VCaP (cell line): ENCODE measurements around the gene HNRNPF.

ENCODE experiments used
- H3K27ac ChIP-seq: fragments of 450-650 bp; 2 replicates; pipeline ENCODE4 v1.5.1; 2017
- CTCF ChIP-seq: fragments of 450-650 bp; conservative IDR thresholded peaks from 2 replicates; pipeline ENCODE4 v1.5.1; 2017; ENCODE audit warnings: mild to moderate bottlenecking, moderate library complexity

The HNRNPF gene

GRCh38 chr10:43376828-43377423 lies 32.1 kb downstream of the HNRNPF start:
- TF ChIP-seq CTCF = no peak
- no peak overlapping the region for H3K27ac ChIP-seq

GRCh38 chr10:43376046-43376635 lies 32.8 kb downstream of the HNRNPF start:
- no peak overlapping the region for H3K27ac ChIP-seq
- no peak for TF ChIP-seq CTCF

GRCh38 chr10:43375401-43376020 lies 33.5 kb downstream of the HNRNPF start:
- no peak overlapping the region for H3K27ac ChIP-seq
- no peak for TF ChIP-seq CTCF

GRCh38 chr10:43374194-43374593 lies 34.8 kb downstream of the HNRNPF start:
- no peak for TF ChIP-seq CTCF
- no peak overlapping the region for H3K27ac ChIP-seq

- TF ChIP-seq CTCF = no peak
These were observed 35.5 kb downstream of the HNRNPF start for GRCh38 chr10:43373461-43373860.

GRCh38 chr10:43372765-43373361 lies 36.1 kb downstream of the HNRNPF start:
- TF ChIP-seq CTCF = no peak
- no peak overlapping the region for H3K27ac ChIP-seq

More at GRCh38 chr10:43373461-43373860, 35.5 kb downstream of the HNRNPF start:
- H3K27ac ChIP-seq = no peak overlapping the region

- no peak for TF ChIP-seq CTCF
- H3K27ac ChIP-seq = no peak within 1 kb of the TSS
These were observed 37.6 kb downstream of the HNRNPF start, which contains the start of gene FXYD4 for GRCh38 chr10:43371418-43371817. Gene FXYD4, plus strand, starts transcription at chr10:43371636. Its CDS starts 2,111 bp downstream, at chr10:43373747.
